GM12878 (cell line): ENCODE data around the gene OR2T34. TPM values are rescaled to one million over a fixed set of nuclear protein-coding genes. Genes with fewer than 3 reads are reported as not detected.

Source experiments
- ATAC-seq: fragments of 200-7000 bp; cut with Tn5 transposase; 3 replicates; pipeline ENCODE4 v1.9.1; 2020; ENCODE audit warnings: mild to moderate bottlenecking, moderate library complexity
- BruUV-seq: library from RNA; stranded (reverse); fragments of 400-500 nt; replicated peaks from 2 replicates; lab custom pipeline; 2021; lab: Mats Ljungman, UMichigan
- CTCF ChIA-PET: fragments of 300-600 bp; sonication (Branson Sonifier 250); formaldehyde crosslinking; extraction: SDS; loops from one replicate; lab custom pipeline; 2021; ENCODE audit warnings: inconsistent platforms; lab: Yijun Ruan, JAX
- POLR2A ChIA-PET: fragments of 350-600 bp; formaldehyde crosslinking; extraction: SDS; loops from one replicate; lab custom pipeline; 2021; ENCODE audit warnings: inconsistent platforms; lab: Charles Lee
- RAD21 ChIA-PET: fragments of 300-600 bp; sonication (Branson Sonifier 250); formaldehyde crosslinking; loops from one replicate; lab custom pipeline; 2023; ENCODE audit warnings: antibody characterized with exemption; ENCODE audit not compliant: unreplicated experiment; lab: Charles Lee
- SMC1A ChIA-PET: fragments of 300-600 bp; sonication (Branson Sonifier 250); formaldehyde crosslinking; loops from one replicate; lab custom pipeline; 2023; ENCODE audit not compliant: unreplicated experiment, uncharacterized antibody; lab: Charles Lee
- DNase-seq: peaks from one replicate; pipeline ENCODE4 v3.0.0-alpha.2; 2011; ENCODE audit warnings: low read depth, low spot score
- FAIRE-seq: peaks from 3 replicates; lab custom pipeline; 2011; peaks lifted over from hg19 to GRCh38; lab: Jason Lieb, UNC
- H2AFZ ChIP-seq: 2 replicates; pipeline ENCODE4 v1.6.0; 2011; ENCODE audit warnings: low read depth, low read length, control low read depth; ENCODE audit not compliant: control insufficient read depth
- H3K27ac ChIP-seq: 2 replicates; pipeline ENCODE4 v1.5.1; 2011; ENCODE audit warnings: control low read depth; ENCODE audit not compliant: control insufficient read depth, insufficient read depth
- H3K27me3 ChIP-seq, 2 experiments: replicated peaks in 1 of 2; 2 replicates each; pipeline versions ENCODE4 v1.6.0 to v1.6.1; 2011; ENCODE audit warnings: low read length in 1 of 2; ENCODE audit not compliant: control insufficient read depth in 2 of 2, insufficient read depth in 2 of 2
- H3K36me3 ChIP-seq, 2 experiments: 2 replicates each; pipeline ENCODE4 v1.5.1; 2011; ENCODE audit warnings: low read length in 1 of 2; ENCODE audit not compliant: control insufficient read depth in 2 of 2, insufficient read depth in 2 of 2
- H3K4me1 ChIP-seq: 2 replicates; pipeline ENCODE4 v1.6.1; 2011; ENCODE audit warnings: mild to moderate bottlenecking, low read length, moderate library complexity, mixed read lengths; ENCODE audit not compliant: control insufficient read depth, insufficient read depth
- H3K4me2 ChIP-seq: 2 replicates; pipeline ENCODE4 v1.6.0; 2011; ENCODE audit warnings: control low read depth; ENCODE audit not compliant: control insufficient read depth, insufficient read depth
- H3K4me3 ChIP-seq: fragments of 200-600 bp; sonication (generic); 2 replicates; pipeline ENCODE4 v1.5.1; 2016
- H3K79me2 ChIP-seq: 2 replicates; pipeline ENCODE4 v1.6.0; 2011; ENCODE audit warnings: low read length; ENCODE audit not compliant: control insufficient read depth, insufficient read depth
- H3K9ac ChIP-seq: 2 replicates; pipeline ENCODE4 v1.8.0; 2011; ENCODE audit warnings: low read length, control low read depth, mixed read lengths; ENCODE audit not compliant: control insufficient read depth, insufficient read depth
- H3K9me3 ChIP-seq: replicated peaks from 3 replicates; pipeline ENCODE4 v1.5.1; 2011; ENCODE audit warnings: mild to moderate bottlenecking, low read length; ENCODE audit not compliant: control insufficient read depth, insufficient read depth
- H4K20me1 ChIP-seq: 2 replicates; pipeline ENCODE4 v1.6.0; 2011; ENCODE audit not compliant: control insufficient read depth, insufficient read depth
- BCL11A ChIP-seq: IDR thresholded peaks from 2 replicates; pipeline ENCODE4 v1.6.1; 2011; ENCODE audit warnings: low read depth, low read length
- BHLHE40 ChIP-seq, 2 experiments: fragments of 450-650 bp in 1 of 2; IDR thresholded peaks; 2 replicates each; pipeline ENCODE4 v1.6.1; 2011 to 2017; ENCODE audit warnings: low read depth in 2 of 2, borderline replicate concordance in 1 of 2, improper control_type of control experiment in 1 of 2, low read length in 1 of 2, mild to moderate bottlenecking in 1 of 2
- CUX1 ChIP-seq: IDR thresholded peaks from 2 replicates; pipeline ENCODE4 v1.6.1; 2012; ENCODE audit warnings: improper control_type of control experiment, low read depth, low read length; ENCODE audit not compliant: insufficient replicate concordance
- FOS ChIP-seq: IDR thresholded peaks from 3 replicates; pipeline ENCODE4 v1.6.1; 2011; ENCODE audit warnings: borderline replicate concordance; ENCODE audit not compliant: insufficient read length; ENCODE audit errors: extremely low read depth
- FOXK2 ChIP-seq: fragments of 450-650 bp; IDR thresholded peaks from 2 replicates; pipeline ENCODE4 v1.6.1; 2017; ENCODE audit warnings: mild to moderate bottlenecking, moderate library complexity
- FOXM1 ChIP-seq: IDR thresholded peaks from 2 replicates; pipeline ENCODE4 v1.6.1; 2012; ENCODE audit warnings: low read depth, mild to moderate bottlenecking, inconsistent platforms, low read length, moderate library complexity
- GABPA ChIP-seq: IDR thresholded peaks from 2 replicates; pipeline ENCODE4 v1.6.1; 2014; ENCODE audit warnings: antibody characterized with exemption, low read depth, mild to moderate bottlenecking, inconsistent platforms
- MTA2 ChIP-seq: fragments of 450-650 bp; IDR thresholded peaks from 2 replicates; pipeline ENCODE4 v1.6.1; 2016; ENCODE audit warnings: low read depth, mild to moderate bottlenecking, moderate library complexity
- NBN ChIP-seq: fragments of 450-650 bp; IDR thresholded peaks from 2 replicates; pipeline ENCODE4 v1.6.1; 2016
- RB1 ChIP-seq: fragments of 450-650 bp; formaldehyde crosslinking; IDR thresholded peaks from 2 replicates; pipeline ENCODE4 v1.6.1; 2017; ENCODE audit warnings: mild to moderate bottlenecking, borderline replicate concordance
- REST ChIP-seq: IDR thresholded peaks from 2 replicates; pipeline ENCODE4 v1.6.1; 2012; ENCODE audit warnings: mild to moderate bottlenecking, low read depth, low read length
- SMAD1 ChIP-seq: fragments of 450-650 bp; IDR thresholded peaks from 2 replicates; pipeline ENCODE4 v1.6.1; 2018; ENCODE audit warnings: mild to moderate bottlenecking, low read depth; ENCODE audit not compliant: partially characterized antibody
- SMC3 ChIP-seq: IDR thresholded peaks from 2 replicates; pipeline ENCODE4 v1.6.1; 2011; ENCODE audit warnings: low read length, improper control_type of control experiment, borderline replicate concordance
- SRF ChIP-seq, 2 experiments: IDR thresholded peaks; 2 replicates each; pipeline ENCODE4 v1.6.1; 2011; ENCODE audit warnings: low read depth in 2 of 2, low read length in 2 of 2, mild to moderate bottlenecking in 1 of 2, moderate library complexity in 1 of 2
- STAT3 ChIP-seq: IDR thresholded peaks from 2 replicates; pipeline ENCODE4 v1.6.1; 2011; ENCODE audit warnings: low read depth, low read length, improper control_type of control experiment
- YBX1 ChIP-seq: fragments of 450-650 bp; IDR thresholded peaks from 2 replicates; pipeline ENCODE4 v1.6.1; 2016; ENCODE audit warnings: antibody characterized with exemption
- ZSCAN29 ChIP-seq: fragments of 450-650 bp; IDR thresholded peaks from 2 replicates; pipeline ENCODE4 v1.6.1; 2017; ENCODE audit warnings: mild to moderate bottlenecking, moderate library complexity
- WGBS: methylation state at CpG from one replicate; pipeline ENCODE4 v1.1.6; 2016; ENCODE audit warnings: low lambda C conversion rate; ENCODE audit not compliant: insufficient replicate concordance, insufficient coverage; ENCODE audit errors: missing lambda C conversion rate; 5-methylcytosine and 5-hydroxymethylcytosine counted together
- in situ Hi-C: fragments of 300-500 bp; cut with MboI; formaldehyde crosslinking; loops from 9 replicates; pipeline ENCODE4 v1.14.3; 2018; ENCODE audit warnings: mixed read lengths
- intact Hi-C: fragments of 100-400 bp; cut with micrococcal nuclease; formaldehyde crosslinking; loops from one replicate; pipeline ENCODE4 v1.14.2; 2022; ENCODE audit not compliant: unreplicated experiment
- polyA plus RNA-seq, 11 experiments: library from polyadenylated mRNA; depleted of rRNA in 4 of 11; unstranded in 6 of 11; stranded (reverse) in 5 of 11; fragments of >200 nt; fragmentation: Nextera tagmentation in 4 of 11; fragmentation: Illumina TruSeq in 1 of 11; extraction: Ambion mirVana in 4 of 11; extraction: Trizol in 1 of 11; gene quantifications; 1 replicate in 1 of 11; 2 replicates in 10 of 11; pipeline versions ENCODE4 v1.2.1 to v1.2.3, GENCODE V29; 2011 to 2016; ENCODE audit warnings: inconsistent platforms in 2 of 11, missing spikeins in 2 of 11, low read depth in 1 of 11
- total RNA-seq, 4 experiments: library from RNA; depleted of rRNA in 3 of 4; stranded (reverse); fragments of >200 nt in 3 of 4; fragmentation: Illumina TruSeq in 1 of 4; extraction: Trizol in 1 of 4; gene quantifications; 2 replicates each; pipeline versions ENCODE4 v1.2.1 to v1.2.3, GENCODE V29; 2013 to 2021

Gene OR2T34
- total and polyA plus RNA-seq, 10 of the 15 experiments (the other 5 are each of a cell fraction or from before 2014, with no cell fraction given) = 0.16 to 2.7 (median 0.48) TPM; not detected in 2

GRCh38 chr1:248618878-248619277, 44.3 kb upstream of the OR2T34 start (continued):
- no peak for TF ChIP-seq REST
- TF ChIP-seq NBN = no peak
- TF ChIP-seq SRF (IDR thresholded peaks at IDR 0.05; ENCODE audit: low read depth in 2 of 2, low read length in 2 of 2) = no peak
- no peak for TF ChIP-seq SMC3
- TF ChIP-seq BCL11A = no peak
- no peak for TF ChIP-seq ZSCAN29
- TF ChIP-seq FOS = no peak
- no peak for TF ChIP-seq GABPA
- TF ChIP-seq MTA2 = no peak

DNA sequence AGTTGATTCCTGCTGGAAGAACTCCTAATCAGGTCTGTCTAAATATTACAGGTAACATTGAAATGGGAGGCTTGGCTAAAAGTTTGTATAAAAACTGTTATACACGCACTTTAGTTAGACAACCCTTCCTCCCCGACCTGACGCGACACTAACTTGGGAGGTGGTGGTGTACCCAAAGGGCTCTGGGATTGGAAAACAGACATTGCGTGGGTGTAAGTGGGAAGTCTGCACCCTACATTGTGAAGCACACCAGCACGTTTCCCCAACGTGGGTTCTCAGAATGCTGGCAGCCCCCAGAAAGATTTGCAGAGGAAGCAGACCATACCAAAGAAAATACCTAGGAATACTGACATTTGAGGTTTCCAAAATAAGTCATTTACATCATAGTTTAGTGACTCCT, 43.6 kb upstream of the OR2T34 start:
- TF ChIP-seq STAT3 (no peak), FOXK2 (no peak), SMAD1 (no peak), CUX1 (no peak), FOXM1 (no peak), RB1 (no peak), BHLHE40 (IDR thresholded peaks at IDR 0.05; ENCODE audit: borderline replicate concordance in 1 of 2, low read depth in 2 of 2, low read length in 1 of 2) (no peak), YBX1 (no peak)
- Histone ChIP-seq H4K20me1 (no peaks in the 10 kb centered on the region), H2AFZ (no peak overlapping the region), H3K36me3 (no peaks in the 10 kb centered on the region), H3K27me3 (no peaks in the 10 kb centered on the region), H3K4me2 (no peak overlapping the region), H3K9me3 (no peaks in the 10 kb centered on the region), H3K4me1 (no peaks in the 10 kb centered on the region), H3K4me3 (no peak overlapping the region), H3K9ac (no peak overlapping the region), H3K27ac (no peak overlapping the region), H3K79me2 (no peaks in the 10 kb centered on the region)
- CTCF ChIA-PET = no interaction called here
- DNase-seq = no peak
- in situ Hi-C loops (no loop called here), intact Hi-C loops (no loop called here)
- POLR2A ChIA-PET = no interaction called here
- BruUV-seq = no TSS peak
- RAD21 ChIA-PET = no interaction called here
- no peak for ATAC-seq
- no CpG with 5 or more reads among the region's 7 CpGs for WGBS
- SMC1A ChIA-PET = no interaction called here
- FAIRE-seq = no peak
